NCI-H2227 treated with DMSO at 0.1 percent for 48 hours (cell line): ENCODE measurements around the gene ACCS.

Source experiments
- DNase-seq: peaks from one replicate; lab custom pipeline; 2025; lab: John Stamatoyannopoulos, UW

ACCS gene

DNA sequence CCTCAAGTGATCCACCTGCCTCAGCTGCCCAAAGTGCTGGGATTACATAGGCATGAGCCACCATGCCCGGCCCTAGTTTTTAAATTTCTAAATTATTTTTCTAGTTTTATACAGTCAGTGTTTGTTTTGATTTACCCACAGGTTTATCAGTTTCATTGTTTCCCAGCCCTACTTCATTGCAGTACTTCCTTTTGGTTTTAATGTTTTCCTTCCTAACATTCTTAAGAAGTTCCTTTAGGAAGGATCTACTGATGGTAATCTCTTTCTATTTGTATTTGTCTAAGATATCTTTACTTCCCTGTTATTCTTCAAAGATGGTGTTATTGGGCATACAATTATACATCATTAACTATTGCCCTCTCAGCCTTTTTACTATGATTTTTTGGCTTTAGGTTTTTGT is 24.5 kb downstream of the ACCS start:
- no peak for DNase-seq

DNA sequence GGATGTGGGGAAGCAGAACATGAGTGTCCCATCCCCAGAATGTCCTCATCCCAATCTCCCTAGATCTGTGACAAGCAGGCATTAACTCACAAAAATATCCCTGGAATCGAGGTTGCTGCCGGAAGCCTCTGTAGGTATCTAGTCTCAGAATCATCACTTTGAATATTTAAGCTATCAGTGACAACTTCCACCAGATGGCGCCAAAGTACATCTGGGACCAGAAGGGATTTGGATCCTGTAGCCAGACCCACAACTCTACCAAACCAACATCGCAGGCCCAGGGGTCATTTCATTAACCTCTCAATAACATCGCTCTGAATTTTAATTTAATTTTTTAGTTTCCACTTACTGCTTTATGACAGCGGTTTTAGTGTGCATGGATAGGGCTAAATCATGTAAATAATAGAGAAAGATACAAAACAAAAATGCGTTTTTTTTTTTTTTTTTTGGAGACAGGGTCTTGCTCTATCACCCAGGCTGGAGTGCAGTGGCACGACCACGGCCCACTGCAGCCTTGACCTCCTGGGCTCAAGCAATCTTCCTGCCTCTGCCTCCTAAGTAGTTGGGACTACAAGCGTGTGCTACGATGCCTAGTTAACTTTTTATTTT is 28.3 kb downstream of the ACCS start:
- DNase-seq: peak; percentile 76

DNA sequence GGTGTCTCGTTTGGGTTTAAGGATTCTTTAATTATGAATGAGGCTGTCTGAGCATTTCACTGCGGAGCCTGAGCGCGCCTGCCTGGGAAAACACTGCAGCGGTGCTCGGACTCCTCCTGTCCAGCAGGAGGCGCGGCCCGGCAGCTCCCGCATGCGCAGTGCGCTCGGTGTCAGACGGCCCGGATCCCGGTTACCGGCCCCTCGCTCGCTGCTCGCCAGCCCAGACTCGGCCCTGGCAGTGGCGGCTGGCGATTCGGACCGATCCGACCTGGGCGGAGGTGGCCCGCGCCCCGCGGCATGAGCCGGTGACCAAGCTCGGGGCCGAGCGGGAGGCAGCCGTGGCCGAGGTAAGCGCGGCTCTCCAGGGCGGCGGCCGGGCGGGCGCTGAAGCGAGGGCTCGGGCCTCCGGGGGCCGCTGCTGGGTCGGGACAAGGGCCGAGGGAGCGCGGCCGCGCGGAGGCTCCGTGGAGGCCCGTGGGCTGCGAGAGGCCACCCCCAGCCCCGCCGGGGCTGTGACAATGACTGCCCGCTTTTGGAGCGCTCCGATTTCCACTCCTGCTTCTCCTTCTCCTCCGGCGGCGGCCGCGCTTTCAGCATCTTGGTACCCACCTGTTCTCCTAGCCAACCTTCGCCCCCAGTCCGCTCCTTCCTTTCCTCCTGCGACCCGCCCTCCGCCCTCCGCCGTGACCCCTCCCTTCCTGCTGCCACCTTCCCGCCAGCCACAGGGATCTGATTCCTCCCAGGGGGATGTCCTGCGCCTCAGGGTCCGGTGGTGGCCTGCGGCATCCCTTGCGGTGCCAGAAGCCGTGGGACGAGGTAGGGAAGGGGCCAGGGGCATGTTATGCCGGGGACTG is 29.7 kb downstream of the ACCS start, which contains the start of gene EXT2:
TSS of gene EXT2 (plus strand) at position 173 of the 854 bp plus-strand sequence. CDS start 12,035 bp downstream, outside the sequence.
- peak; percentile 80 for DNase-seq

DNA sequence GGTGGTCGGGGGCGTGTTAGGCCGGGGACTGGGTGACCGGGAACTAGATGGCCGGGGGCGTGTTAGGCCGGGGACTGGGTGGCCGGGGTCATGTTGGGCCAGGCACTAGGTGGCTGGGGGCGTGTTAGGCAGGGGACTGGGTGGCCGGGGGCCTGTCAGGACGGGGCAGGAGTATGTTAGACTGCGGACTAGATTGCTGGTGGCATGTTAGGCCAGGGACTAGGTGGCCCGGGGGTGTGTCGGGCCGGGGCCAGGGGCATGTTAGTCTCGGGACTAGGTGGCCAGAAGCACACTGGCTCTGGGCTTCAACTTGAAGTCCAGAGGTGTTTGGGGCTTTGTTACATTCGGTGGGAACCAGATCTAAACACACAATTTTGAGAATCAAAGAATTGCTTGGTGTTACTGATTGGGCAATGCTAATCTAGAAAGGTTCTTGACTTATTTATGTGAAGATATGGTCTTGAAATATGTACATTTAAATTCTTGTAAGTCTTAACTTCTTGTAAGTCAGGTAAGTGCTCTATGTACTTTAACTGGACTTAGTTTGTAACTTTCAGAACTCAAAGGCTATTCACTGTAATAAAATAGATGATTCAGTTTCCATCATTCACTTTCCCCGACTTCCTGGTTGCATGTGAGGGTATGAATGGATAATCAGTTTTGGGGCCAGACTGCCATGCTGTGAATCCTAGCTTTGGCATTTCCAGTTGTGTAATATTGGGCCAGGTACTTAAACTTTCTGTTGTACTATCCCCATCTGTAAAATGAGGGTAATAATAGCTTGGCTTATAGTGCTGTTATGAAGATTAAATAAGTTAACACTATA is 30.5 kb downstream of the ACCS start:
- no peak for DNase-seq

DNA sequence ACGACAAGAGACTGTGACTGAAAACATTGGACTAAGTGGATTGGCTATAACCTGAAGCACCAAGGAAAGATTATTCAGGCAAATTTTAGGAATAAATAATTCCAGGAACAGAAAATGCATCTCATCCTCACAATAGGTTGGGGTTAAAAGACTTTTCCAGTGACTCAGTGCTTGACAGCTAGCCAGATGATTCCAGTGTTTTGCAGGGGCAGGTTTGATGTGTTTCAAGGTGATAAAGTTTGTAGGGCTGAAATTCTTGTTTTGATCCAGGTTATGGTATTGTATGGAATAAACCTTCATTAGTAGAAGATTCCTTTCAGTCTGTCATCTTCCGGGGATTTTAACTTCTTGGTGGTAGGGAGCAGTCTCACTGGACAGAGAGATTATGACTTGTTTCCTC is 31.8 kb downstream of the ACCS start:
- no peak for DNase-seq

DNA sequence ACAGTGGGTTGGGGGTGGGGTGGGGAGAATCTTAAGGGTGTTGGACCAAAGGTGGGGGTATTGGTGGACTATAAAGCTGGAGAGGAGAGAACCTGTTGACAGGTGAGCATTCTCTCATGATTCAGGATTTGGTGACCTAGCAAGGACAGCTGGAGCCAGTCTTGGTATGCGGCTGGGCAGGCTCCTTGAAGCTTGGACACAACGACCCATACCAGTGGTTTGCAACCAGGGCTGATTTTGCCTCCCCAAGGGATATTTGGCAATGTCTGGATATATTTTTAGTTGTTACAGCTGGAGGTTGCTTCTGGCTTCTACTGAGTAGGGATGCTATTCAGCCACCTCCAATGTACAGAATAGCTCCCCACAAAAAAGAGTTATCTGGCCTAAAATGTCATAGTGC is 35.0 kb downstream of the ACCS start:
- DNase-seq: no peak

DNA sequence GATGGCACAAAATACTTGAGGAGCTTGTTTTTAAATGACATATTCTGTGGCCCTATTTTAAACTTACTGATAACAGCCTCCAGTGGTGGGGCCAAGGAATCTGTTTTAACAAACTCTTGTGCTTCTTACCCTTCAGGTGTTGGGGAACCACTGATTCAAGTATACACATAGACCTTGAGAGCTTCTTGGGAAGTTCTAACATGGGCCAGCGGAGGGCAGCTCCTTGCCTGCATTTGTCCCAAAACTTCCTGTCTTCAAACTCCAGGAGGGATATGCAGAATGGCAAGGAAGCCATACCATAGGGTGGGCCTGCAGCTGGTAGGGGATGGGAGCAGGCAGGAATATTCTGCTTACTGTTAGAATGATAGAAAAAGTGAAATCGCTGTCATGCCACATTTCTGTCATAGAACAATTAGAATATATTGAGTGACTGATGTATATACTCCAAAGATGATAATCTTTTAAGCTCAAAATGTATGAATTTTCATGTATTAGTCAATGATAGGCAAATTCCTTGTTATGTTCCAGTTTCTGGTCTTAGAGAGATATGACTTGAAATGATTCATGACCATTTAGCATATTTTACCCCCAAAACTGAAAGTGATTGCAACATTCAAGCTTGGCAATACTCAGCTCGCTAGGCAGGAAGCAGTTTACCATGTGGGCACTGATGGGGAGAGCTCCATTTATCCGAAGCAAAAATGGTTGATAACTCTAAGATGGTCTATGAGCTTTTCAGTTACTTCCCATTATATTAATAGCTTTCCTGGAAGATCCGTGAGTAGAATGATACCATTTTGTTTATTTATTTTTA is 38.6 kb downstream of the ACCS start:
- no peak for DNase-seq

DNA sequence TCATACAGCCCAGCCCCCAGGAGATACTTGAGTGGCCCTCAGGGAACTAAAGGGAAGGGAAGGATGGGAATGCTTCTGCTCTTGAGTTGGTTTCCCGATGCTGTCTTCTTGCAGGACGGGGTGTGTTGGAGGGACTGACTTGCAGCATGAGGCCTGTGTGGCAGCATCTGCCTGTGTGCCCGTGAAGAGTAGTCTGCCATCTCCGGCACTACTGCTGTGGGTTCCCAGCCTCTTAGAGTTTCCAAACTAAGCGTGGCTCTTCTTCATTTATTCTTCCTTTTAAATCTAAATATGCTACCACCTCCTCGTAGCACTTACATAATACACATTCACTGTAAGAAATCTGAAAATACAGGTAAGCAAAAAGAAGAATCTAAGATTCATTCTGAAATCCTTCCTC is 42.2 kb downstream of the ACCS start:
- DNase-seq: no peak

DNA sequence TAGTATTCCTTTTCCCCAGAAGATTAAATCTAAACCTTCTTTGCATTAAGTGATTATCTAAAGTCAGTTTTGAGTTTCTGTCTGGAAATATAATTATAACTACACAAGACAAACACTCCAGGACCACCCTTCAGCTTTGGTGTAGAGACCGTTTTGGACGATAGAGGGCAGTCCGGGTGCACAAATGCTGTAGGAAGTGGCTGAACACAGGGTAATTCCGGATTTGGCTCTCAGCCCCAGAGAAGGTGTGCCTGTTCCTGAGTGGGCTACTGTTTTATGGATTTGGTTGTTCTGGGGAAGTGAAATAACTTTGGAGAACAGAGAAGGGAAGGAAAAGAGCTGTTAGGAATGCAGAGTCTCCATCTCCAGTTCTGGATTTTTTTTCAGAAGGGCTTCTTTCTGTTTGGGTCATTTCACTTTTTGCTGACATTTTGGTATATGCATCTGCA is 44.2 kb downstream of the ACCS start:
- DNase-seq: peak; percentile 69

DNA sequence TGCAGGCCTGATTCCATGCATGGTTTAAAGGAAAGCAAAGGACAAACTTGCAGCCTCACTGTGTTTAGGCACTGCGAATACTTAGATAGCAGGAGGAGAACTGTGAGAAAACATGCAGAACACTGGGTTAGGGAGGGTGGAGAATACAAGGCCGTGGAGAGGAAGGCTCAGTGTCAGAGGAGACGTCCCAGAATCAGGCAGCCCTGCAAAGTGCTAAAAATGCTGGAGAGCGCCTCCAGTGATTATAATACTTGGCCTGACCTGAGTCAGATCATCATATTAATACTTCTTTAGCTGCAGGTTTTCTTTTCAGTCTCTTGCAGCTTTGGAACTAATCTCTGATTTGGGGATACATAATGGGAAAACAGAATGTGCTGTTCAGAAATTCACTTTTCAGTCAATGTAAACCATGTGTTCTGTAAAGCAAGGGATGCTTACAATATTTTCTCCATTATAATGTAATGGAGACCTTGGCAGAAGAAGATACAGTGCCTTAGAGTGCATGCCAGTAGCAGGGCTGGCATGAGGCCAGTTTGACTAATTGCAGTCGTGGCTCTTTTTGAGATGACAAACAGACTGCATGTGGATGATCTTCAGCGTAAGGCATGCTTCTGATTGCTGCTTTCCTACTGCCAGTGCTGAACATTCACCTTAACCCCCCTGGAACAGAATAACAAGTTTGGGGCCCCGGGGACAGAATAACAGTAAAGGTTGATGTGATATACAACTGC is 46.2 kb downstream of the ACCS start:
- peak; percentile 14 for DNase-seq

DNA sequence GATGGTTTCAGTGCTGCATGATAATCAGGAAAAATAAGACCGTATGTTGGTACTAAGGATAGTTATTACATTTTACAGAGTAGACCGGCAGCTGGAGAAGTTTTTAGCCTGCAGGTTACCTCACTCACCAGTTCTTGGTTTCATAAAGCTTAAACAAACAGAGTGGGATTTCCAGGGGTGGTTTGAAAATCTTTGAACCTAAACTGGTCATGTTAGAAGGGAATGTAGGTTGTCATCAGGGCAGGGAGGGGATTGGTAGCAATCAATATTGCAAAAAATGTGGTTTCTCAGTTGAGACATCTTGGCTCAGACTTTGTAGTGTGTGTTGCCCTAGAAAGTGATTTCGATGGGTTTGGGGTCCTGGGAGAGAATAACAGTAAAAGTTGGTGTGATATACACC is 46.9 kb downstream of the ACCS start:
- no peak for DNase-seq

DNA sequence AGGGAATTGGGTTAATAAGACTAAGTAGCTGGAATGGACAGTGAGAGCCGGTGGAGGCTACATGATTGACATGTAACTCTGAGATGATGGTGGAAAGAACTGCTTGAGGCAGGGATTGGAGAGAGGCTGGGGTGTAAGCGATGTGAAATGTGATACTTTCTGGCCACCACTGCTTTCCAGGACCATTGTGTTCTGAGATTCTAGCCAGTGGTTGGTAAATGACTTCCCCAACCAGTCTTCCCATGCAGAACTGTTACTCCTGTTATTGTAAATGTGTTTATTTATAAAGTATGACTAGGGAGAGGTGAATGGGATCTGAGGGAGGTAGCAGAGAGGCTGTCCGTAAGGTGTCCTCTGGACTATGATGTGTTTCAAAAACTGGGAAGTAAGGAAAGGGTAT is 47.5 kb downstream of the ACCS start:
- no peak for DNase-seq

DNA sequence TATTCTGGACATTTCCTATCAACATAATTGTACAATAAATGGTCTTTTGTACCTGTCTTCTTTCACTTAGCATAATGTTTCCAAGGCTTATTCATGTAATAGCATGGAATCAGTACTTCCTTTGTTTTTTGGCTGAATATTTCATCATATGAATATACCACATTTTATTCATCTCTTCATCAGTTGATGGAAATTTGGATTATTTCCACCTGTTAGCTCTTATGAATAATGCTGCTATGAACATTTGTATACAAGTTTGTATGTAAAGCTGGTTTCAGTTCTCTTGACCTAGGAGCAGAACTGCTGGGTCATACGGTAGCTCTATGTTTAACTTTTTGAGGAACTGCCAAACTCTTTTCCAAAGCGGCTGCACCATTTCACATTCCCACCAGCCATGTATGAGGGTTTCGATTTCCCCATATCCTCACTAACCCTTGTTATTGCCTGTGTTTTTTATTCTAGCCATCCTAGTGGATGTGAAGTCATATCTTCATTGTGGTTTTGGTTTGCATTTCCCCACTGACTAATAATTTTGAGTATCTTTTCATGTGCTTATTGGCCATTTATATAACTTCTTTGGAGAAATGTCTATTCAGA is 50.3 kb downstream of the ACCS start:
- DNase-seq: no peak

DNA sequence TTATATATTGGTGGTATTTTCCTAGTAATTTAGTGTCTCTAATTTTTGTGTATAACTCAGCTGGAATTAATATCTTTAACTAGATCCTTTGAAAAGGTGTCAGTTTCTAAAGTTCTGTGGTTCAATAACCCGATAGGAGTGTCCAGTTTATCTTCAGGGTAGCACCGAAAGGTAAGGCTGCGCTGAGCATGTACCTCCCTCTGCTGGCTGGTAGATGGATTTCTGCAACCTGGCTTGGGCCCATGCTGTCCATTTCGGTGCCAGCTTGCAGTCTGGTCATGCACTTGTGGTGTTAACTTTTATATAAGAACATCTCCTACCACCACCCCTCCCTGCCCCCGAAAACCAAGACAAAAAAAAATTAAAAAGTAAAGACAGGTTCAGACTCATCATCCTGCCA is 54.1 kb downstream of the ACCS start:
- DNase-seq: no peak

DNA sequence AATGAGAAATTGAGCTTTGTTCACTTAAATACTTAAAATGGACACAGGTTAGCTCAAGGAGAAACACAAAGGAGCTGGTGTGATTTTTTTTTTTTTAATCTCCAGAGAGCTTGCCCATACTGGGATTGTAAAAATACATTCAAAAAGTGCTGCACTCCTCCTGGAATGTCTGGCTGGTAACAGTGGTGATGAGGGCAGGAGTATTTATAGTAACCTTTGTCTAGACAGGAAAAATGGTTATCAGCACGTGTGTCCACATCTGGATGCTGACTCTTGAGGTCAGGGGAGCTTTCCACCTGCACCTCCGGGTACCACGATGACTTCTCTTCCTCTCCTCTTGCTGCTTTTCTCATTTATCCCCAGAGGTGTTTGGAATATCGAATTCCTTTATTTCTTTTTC is 59.5 kb downstream of the ACCS start:
- DNase-seq: no peak

DNA sequence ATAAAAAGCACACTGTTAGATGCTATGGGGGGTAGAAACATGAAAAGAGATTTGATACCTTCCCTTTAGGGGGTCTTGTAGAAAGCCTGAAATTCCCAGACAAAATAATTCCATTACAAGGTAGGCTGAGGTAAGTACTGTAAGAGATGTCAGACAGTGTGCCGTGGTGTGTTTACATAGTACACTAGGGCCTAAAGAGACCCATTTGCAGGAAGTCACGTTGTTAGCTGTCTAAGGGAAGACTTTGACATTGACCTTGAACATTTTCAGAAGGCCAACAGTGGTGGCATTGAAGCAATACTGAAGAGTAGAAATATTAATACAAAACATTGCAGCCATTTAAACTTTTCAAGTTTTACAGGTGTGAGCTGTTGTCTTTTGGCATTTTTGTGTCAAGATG is 60.2 kb downstream of the ACCS start:
- no peak for DNase-seq

DNA sequence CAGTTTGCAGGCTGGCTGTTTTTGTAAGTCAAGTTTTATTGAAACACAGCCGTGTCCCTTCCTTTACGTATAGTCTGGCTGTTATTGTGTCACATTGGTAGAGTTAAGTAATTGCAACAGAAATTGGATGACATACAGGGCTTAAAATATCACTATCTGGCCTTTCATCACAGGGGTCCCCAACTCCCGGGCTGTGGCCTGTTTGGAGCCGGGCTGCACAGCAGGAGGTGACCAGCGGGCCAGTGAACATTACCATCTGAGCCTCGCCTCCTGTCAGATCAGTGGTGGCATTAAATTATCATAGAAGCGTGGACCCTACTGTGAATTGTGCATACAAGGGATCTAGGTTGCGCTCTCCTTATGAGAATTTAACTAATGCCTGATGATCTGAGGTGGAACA is 61.1 kb downstream of the ACCS start:
- no peak for DNase-seq

DNA sequence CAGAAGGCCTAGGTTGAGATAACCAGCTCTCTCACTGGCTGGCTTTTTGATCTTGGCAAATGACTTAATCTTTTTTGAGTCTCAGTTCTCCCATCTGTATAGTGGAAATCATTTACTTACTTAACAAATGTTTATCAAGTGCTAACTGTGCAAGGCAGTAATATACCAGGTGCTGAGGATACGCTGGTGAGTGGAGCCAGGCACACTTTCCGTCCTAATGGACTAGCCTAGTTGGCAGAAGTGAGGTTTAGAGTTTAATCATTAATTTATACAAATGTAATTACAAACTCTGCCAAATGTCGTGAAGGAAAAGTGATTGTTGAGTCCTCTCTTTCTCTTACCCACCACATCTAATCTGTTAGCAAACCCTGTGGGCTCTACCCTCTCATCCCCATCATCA is 62.7 kb downstream of the ACCS start:
- no peak for DNase-seq

DNA sequence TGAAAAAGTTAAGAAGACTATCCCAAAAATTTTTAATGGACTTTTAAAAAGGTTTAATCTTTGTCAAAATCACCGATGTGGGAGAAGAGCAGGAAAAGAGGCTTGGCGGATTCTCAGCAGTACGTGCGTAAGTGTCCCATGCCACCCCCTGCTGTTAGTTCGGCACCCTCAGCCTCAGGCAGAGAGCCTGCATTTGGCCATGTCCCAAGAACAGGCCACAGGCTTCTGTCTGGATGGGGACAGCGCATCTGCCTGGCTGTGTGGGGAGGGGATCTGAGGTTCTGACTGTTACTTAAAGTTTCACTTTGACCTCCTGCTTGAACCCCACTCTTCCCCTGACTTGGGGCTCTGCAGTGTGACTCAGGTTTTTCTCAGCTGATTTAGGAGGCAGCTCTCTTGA is 64.7 kb downstream of the ACCS start:
- DNase-seq: no peak

DNA sequence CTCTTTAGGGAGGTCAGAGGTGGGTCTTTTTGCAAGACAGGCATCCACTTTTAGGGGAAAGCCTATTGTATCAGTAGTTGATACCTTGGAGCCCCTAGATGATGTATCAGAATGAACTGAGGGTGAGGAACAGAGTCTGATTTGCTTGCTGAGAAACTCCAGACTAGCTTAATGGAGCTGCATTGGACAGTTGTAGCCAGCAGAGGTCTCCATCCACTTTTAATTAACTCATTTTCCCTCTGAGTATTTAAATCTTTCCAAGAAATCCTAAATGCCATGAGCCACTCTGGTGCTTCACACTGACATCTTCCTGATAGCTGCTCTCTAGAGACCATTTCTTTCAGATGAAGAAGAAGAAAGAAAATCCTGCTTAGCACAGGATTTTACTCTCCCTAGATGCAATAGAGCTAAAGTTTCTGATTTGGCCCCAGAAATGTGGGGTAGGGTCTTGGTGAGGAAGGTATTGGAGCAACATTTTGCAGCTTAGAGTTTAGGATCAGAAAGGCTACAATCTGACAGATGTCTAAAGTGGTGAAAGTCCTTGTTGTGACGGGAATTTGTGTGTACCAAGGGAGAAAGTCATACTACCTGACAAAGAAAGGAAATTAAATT is 67.4 kb downstream of the ACCS start:
- peak; percentile 5 for DNase-seq
